H7 (cell line): ENCODE measurements around the gene DEFB113. TPM values are rescaled to one million over a fixed set of nuclear protein-coding genes. Genes with fewer than 3 reads are reported as not detected.
"Not testable (repeated sequence)": the region's sequence is repeated elsewhere in the genome, so short reads cannot be mapped to it uniquely, and the experiment has no call there.

Experiments used
- DNase-seq: peaks from one replicate; pipeline ENCODE4 v3.0.0; 2012
- H3K27me3 ChIP-seq: 2 replicates; pipeline ENCODE4 v1.6.0; 2011; ENCODE audit warnings: mild to moderate bottlenecking, low read length; ENCODE audit not compliant: control insufficient read depth, insufficient read depth
- H3K36me3 ChIP-seq: replicated peaks from 2 replicates; pipeline ENCODE4 v1.5.1; 2011; ENCODE audit warnings: low read length; ENCODE audit not compliant: control insufficient read depth, insufficient read depth
- H3K4me3 ChIP-seq: 2 replicates; pipeline ENCODE4 v1.5.1; 2011; ENCODE audit warnings: low read depth, mild to moderate bottlenecking, control low read depth, low read length, moderate library complexity; ENCODE audit not compliant: insufficient read depth
- total RNA-seq: library from RNA; depleted of rRNA; stranded (reverse); fragments of >200 nt; shearing (Covaris generic); gene quantifications from 2 replicates; pipeline ENCODE4 v1.2.3, GENCODE V29; 2014

The DEFB113 gene
- total RNA-seq, 1 experiment from 2014 or later = not detected

- Histone ChIP-seq H3K4me3 (no peak overlapping the region), H3K36me3 (no peaks in the 10 kb centered on the region), H3K27me3 (no peaks in the 10 kb centered on the region)
- DNase-seq = no peak
Observed at GRCh38 chr6:49955847-49956246, 13.6 kb downstream of the DEFB113 start.

DNA sequence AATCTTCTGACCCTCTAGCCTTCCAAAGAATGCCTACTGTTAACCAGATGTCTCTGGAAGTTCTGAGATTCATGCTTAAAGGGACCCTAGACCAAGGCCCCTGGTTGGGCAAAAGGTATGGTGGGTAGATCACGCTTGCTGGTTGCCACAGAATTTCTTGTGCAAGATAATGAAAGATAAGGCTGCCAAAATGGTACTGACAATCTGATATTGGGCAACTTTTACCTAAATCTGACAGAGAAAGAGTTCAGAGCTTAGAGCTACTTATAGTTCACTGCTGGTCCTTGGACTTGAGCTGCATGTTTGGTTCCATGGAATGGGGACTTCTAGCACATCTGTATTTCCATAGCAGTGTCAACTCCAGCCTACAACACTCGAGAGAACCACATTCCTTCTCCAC is 17.5 kb downstream of the DEFB113 start:
- no peaks in the 10 kb centered on the region for H3K36me3 ChIP-seq
- no peak for DNase-seq

GRCh38 chr6:49950415-49950751 is 19.0 kb downstream of the DEFB113 start:
- DNase-seq = no peak
- Histone ChIP-seq H3K36me3 (no peaks in the 10 kb centered on the region), H3K4me3 (no peak overlapping the region), H3K27me3 (no peaks in the 10 kb centered on the region)

More for the DNA sequence above, 17.5 kb downstream of the DEFB113 start:
- Histone ChIP-seq H3K27me3 (no peaks in the 10 kb centered on the region), H3K4me3 (no peak overlapping the region)

GRCh38 chr6:49949062-49949461 is 20.4 kb downstream of the DEFB113 start:
- H3K36me3 ChIP-seq = no peaks in the 10 kb centered on the region
- H3K4me3 ChIP-seq = no peak overlapping the region
- no peak for DNase-seq
- no peaks in the 10 kb centered on the region for H3K27me3 ChIP-seq

GRCh38 chr6:49946835-49947234 is 22.6 kb downstream of the DEFB113 start:
- no peaks in the 10 kb centered on the region for H3K36me3 ChIP-seq
- no peak for DNase-seq
- no peak overlapping the region for H3K4me3 ChIP-seq
- no peaks in the 10 kb centered on the region for H3K27me3 ChIP-seq

DNA sequence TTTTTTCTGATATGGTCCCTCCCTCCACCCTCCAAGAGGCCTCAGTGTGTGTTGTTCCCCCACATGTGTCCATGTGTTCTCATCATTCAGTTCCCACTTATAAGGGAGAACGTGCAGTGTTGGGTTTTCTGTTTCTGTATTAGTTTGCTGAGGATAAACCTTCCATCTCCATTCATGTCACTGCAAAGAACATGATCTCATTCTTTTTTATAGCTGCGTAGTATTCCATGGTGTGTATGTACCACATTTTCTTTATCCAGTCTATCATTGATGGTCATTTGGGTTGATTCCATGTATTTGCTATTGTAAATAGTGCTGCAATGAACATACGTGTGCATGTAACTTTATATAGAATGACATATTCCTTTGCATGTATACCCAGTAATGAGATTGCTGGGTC is 25.4 kb downstream of the DEFB113 start:
- DNase-seq, H3K4me3 ChIP-seq, H3K36me3 ChIP-seq, H3K27me3 ChIP-seq: not testable (repeated sequence)

DNA sequence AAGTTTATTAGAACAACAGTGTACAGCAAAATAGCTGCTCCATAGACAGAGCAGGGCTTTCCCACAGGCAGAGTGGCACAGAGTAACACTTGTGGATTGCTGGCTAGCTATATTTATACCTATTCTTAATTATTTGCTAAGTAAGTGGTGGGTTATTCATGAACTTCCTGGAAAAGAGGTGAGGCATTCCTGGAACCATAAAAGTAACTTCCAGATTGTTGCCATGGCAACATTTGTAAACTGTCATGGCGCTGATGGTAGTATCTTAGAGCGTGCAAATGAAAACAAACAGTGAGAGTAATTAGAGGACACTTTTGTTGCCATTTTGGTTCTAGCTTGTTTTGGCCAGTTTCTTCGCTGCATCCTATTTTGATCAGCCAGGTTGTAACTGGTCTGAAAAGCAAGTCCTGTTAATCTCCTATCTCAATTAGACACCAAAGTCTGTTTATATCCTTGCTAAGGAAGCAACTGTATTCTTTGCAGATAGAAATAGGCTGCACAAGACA is 29.4 kb downstream of the DEFB113 start:
- Histone ChIP-seq H3K4me3 (no peak overlapping the region), H3K36me3 (no peaks in the 10 kb centered on the region), H3K27me3 (no peaks in the 10 kb centered on the region)
- DNase-seq = no peak

- Histone ChIP-seq H3K4me3 (no peak overlapping the region), H3K27me3 (no peaks in the 10 kb centered on the region), H3K36me3 (no peaks in the 10 kb centered on the region)
- no peak for DNase-seq
Observed at GRCh38 chr6:49937811-49938210, 31.6 kb downstream of the DEFB113 start.

DNA sequence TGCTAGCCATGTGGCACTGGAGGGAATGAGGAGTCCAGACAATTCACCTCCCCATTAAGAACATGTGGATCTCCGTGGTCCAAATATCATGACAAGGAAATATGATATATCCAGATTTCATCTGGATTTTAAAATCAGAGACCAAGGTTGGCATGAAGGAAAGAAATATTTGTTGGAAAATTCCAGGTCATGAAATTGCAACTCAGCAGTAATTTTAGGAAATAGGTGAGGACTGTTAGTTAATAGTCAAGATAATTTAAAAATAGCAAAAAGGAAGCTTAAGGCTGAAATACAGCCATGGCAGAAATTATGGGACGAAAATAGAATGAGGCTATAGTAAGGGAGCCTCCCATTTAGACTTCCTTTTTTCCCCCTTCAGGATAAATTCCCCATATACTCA is 32.4 kb downstream of the DEFB113 start:
- Histone ChIP-seq H3K36me3 (no peaks in the 10 kb centered on the region), H3K27me3 (no peaks in the 10 kb centered on the region), H3K4me3 (no peak overlapping the region)
- no peak for DNase-seq

GRCh38 chr6:49935387-49935786 is 34.0 kb downstream of the DEFB113 start:
- Histone ChIP-seq H3K4me3 (no peak overlapping the region), H3K27me3 (no peaks in the 10 kb centered on the region), H3K36me3 (no peaks in the 10 kb centered on the region)
- no peak for DNase-seq

DNA sequence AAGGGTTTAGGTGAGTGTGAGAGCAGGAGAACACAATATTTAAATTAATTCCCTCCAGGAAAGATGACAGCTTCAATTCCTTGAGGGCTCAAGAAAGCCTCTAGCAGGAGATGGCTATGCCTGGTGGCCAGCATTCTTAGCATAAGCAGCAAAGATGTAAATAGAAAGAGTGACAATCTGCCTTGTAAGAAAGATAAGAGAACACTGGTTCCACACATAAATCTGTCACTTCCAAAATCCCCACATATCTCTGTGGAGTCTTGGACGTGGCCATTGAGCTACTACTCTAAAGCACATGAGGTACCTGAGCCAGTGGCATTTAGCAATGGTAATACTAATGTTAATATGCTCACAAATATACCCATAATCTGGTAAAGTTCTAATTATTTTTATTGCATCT is 34.7 kb downstream of the DEFB113 start:
- no peak overlapping the region for H3K4me3 ChIP-seq
- no peaks in the 10 kb centered on the region for H3K36me3 ChIP-seq
- no peak for DNase-seq
- H3K27me3 ChIP-seq = no peaks in the 10 kb centered on the region

DNA sequence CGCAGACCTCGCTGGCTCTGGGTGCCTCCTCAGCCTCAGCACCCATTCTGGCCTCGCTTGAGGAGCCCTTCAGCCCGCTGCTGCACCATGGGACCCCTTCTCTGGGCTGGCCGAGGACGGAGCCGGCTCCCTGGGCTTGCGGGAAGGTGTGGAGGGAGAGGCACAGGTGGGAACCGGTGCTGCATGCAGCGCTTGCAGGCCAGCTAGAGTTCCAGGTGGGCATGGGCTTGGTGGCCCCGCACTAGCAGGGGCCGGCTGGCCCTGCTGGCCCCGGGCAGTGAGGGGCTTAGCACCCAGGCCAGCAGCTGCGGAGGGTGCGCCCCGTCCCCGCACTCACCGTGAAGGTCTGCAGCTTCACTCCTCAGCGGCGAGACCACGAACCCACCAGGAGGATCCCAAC is 35.9 kb downstream of the DEFB113 start:
- Histone ChIP-seq H3K4me3 (no peak overlapping the region), H3K27me3 (no peaks in the 10 kb centered on the region), H3K36me3 (no peaks in the 10 kb centered on the region)
- DNase-seq = no peak

DNA sequence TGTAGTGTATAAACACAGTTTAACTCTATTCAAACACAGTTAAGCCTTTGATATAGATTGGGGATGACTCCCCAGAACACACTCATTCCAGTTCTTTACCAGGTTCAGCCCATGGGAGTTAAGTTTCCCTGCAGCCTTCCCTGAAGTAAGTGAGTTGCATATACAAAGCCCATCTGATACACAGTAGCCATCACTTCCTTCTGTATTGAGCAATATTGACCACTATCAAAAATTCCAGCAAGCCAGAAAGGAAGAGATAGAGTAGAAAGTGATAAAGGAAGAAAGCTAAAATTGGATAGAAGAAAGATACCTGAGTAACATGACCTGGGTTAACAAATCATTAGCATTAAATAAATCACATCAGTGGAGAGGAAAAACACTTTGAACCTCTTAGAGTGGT is 40.1 kb downstream of the DEFB113 start:
- no peak for DNase-seq
- no peak overlapping the region for H3K4me3 ChIP-seq
- no peaks in the 10 kb centered on the region for H3K36me3 ChIP-seq
- H3K27me3 ChIP-seq = no peaks in the 10 kb centered on the region

- no peak overlapping the region for H3K4me3 ChIP-seq
- peak; percentile 23 for DNase-seq
Observed at GRCh38 chr6:49923826-49924225, 45.6 kb downstream of the DEFB113 start.

GRCh38 chr6:49919935-49920644 is 49.3 kb downstream of the DEFB113 start:
- H3K4me3 ChIP-seq = no peak overlapping the region
- H3K27me3 ChIP-seq = no peaks in the 10 kb centered on the region
- DNase-seq = no peak
- H3K36me3 ChIP-seq = no peaks in the 10 kb centered on the region

More at GRCh38 chr6:49923826-49924225, 45.6 kb downstream of the DEFB113 start:
- Histone ChIP-seq H3K27me3 (no peaks in the 10 kb centered on the region), H3K36me3 (no peaks in the 10 kb centered on the region)

GRCh38 chr6:49919261-49919660 is 50.2 kb downstream of the DEFB113 start:
- Histone ChIP-seq H3K36me3 (no peaks in the 10 kb centered on the region), H3K4me3 (no peak overlapping the region), H3K27me3 (no peaks in the 10 kb centered on the region)
- DNase-seq = no peak
